ENCODE data around the gene LRRC70. TPM values are rescaled to one million over a fixed set of nuclear protein-coding genes. Genes with fewer than 3 reads are reported as not detected.

LRRC70 gene
- total RNA-seq, 4 donors from 2014 or later, result 8.0 to 15.3 (median 10.4) TPM

Other genes with a start within 250 kb of the LRRC70 start
- 10 to 100 TPM; 20.0 to 36.7 (median 22.0) TPM for gene DIMT1, start 174.9 kb upstream of the LRRC70 start, total RNA-seq
- 10 to 100 TPM; 24.5 to 37.2 (median 32.2) TPM for gene IPO11, start 166.1 kb upstream of the LRRC70 start, total RNA-seq